ENCODE measurements around the gene ACAN. TPM values are rescaled to one million over a fixed set of nuclear protein-coding genes. Genes with fewer than 3 reads are reported as not detected.

ACAN gene
- polyA plus RNA-seq, 1 of the 3 experiments (the other 2 are of a cell fraction), result not detected

DNA sequence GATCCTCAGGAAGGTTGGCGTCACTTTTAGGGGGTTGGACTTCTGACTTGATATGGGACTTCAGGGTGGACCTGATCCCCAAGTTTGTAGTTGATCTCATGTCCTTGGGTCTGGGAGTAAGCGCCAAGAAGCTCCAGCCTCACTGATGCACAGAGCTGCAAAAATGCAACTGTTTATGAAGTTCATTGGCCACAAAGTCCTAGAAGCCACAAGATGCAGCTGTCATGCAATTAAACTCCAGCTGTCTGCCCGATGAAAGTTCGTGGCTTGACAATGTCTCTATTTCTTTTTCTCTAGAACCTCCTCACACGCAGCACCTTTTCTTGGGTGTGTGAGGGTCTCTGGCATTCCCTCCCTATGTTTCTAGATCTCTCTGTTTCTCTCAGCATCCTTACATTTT is 9.2 kb upstream of the ACAN start:
- H3F3A ChIP-seq (replicated peaks; ENCODE audit: insufficient read depth), result no peaks in the 10 kb centered on the region
- no peaks in the 10 kb centered on the region for H3K27me3 ChIP-seq (ENCODE audit: insufficient read depth)
- no peaks in the 10 kb centered on the region for H3K79me2 ChIP-seq (ENCODE audit: insufficient read depth)
- ChIA-PET CTCF (no interaction called here), POLR2A (interaction anchor here (0.7 kb wide), 1 partner anchor 527 kb away, joined by 3 read pairs; no protein-coding TSS in a partner anchor)
- H2AFZ ChIP-seq (ENCODE audit: low read depth), result no peak overlapping the region
- no peak overlapping the region for H3K4me3 ChIP-seq (ENCODE audit: low read depth in 2 of 2, low read length in 1 of 2)
- no peaks in the 10 kb centered on the region for H3K9me2 ChIP-seq
- TF ChIP-seq CHD2 (IDR thresholded peaks at IDR 0.05; ENCODE audit: low read length, partially characterized antibody) (no peak), FOXM1 (IDR thresholded peaks at IDR 0.05; ENCODE audit: low read depth) (no peak), EP300 (IDR thresholded peaks at IDR 0.05; ENCODE audit: borderline replicate concordance in 1 of 2, low read depth in 1 of 2, low read length in 1 of 2) (no peak), NRF1 (IDR thresholded peaks at IDR 0.05; ENCODE audit: low read depth, low read length) (no peak), SMC3 (IDR thresholded peaks at IDR 0.05; ENCODE audit: low read depth, low read length) (no peak), RFX5 (IDR thresholded peaks at IDR 0.05; ENCODE audit: low read length) (no peak), MEF2A (IDR thresholded peaks at IDR 0.05; ENCODE audit: borderline replicate concordance, low read depth) (no peak), FOXJ3 (CRISPR knock-in tag; IDR thresholded peaks at IDR 0.05) (no peak), GATA2 (CRISPR knock-in tag; IDR thresholded peaks at IDR 0.05) (no peak), RCOR1 (IDR thresholded peaks at IDR 0.05; ENCODE audit: low read length) (no peak), GABPA (IDR thresholded peaks at IDR 0.05; ENCODE audit: low read depth) (no peak), RXRA (IDR thresholded peaks at IDR 0.05; ENCODE audit: borderline replicate concordance, low read depth) (no peak), SIN3A (IDR thresholded peaks at IDR 0.05; ENCODE audit: borderline replicate concordance, low read depth, low read length) (no peak)
- TF ChIP-seq, protein P1, sequence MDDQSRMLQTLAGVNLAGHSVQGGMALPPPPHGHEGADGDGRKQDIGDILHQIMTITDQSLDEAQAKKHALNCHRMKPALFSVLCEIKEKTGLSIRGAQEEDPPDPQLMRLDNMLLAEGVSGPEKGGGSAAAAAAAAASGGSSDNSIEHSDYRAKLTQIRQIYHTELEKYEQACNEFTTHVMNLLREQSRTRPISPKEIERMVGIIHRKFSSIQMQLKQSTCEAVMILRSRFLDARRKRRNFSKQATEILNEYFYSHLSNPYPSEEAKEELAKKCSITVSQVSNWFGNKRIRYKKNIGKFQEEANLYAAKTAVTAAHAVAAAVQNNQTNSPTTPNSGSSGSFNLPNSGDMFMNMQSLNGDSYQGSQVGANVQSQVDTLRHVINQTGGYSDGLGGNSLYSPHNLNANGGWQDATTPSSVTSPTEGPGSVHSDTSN (IDR thresholded peaks at IDR 0.05), result no peak
- TF ChIP-seq, protein P2, sequence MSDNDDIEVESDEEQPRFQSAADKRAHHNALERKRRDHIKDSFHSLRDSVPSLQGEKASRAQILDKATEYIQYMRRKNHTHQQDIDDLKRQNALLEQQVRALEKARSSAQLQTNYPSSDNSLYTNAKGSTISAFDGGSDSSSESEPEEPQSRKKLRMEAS (IDR thresholded peaks at IDR 0.05; ENCODE audit: low read depth), result no peak
- TF ChIP-seq, protein P3, sequence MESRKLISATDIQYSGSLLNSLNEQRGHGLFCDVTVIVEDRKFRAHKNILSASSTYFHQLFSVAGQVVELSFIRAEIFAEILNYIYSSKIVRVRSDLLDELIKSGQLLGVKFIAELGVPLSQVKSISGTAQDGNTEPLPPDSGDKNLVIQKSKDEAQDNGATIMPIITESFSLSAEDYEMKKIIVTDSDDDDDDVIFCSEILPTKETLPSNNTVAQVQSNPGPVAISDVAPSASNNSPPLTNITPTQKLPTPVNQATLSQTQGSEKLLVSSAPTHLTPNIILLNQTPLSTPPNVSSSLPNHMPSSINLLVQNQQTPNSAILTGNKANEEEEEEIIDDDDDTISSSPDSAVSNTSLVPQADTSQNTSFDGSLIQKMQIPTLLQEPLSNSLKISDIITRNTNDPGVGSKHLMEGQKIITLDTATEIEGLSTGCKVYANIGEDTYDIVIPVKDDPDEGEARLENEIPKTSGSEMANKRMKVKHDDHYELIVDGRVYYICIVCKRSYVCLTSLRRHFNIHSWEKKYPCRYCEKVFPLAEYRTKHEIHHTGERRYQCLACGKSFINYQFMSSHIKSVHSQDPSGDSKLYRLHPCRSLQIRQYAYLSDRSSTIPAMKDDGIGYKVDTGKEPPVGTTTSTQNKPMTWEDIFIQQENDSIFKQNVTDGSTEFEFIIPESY (IDR thresholded peaks at IDR 0.05; ENCODE audit: borderline replicate concordance, low read depth), result no peak
- TF ChIP-seq, protein P4, sequence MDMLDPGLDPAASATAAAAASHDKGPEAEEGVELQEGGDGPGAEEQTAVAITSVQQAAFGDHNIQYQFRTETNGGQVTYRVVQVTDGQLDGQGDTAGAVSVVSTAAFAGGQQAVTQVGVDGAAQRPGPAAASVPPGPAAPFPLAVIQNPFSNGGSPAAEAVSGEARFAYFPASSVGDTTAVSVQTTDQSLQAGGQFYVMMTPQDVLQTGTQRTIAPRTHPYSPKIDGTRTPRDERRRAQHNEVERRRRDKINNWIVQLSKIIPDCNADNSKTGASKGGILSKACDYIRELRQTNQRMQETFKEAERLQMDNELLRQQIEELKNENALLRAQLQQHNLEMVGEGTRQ (IDR thresholded peaks at IDR 0.05; ENCODE audit: borderline replicate concordance, low read depth, low read length), result no peak
- no peaks in the 10 kb centered on the region for H3K36me3 ChIP-seq (replicated peaks in 1 of 2; ENCODE audit: control insufficient read depth in 1 of 2, insufficient read depth in 2 of 2, low read length in 1 of 2)
- no peaks in the 10 kb centered on the region for H4K20me1 ChIP-seq (ENCODE audit: insufficient read depth)
- no peak for DNase-seq
- H3K9me3 ChIP-seq, result no peaks in the 10 kb centered on the region
- H3K4me1 ChIP-seq (ENCODE audit: control insufficient read depth in 1 of 2, insufficient read depth in 2 of 2, low read depth in 1 of 2, low read length in 1 of 2), result no peaks in the 10 kb centered on the region
- H3K4me2 ChIP-seq, result no peak overlapping the region
- 46% methylated on average over 4 of the region's 5 CpGs for WGBS (ENCODE audit: low lambda C conversion rate)
- H3K27ac ChIP-seq (ENCODE audit: low read depth in 2 of 2, low read length in 1 of 2), result no peak overlapping the region
- no peak overlapping the region for H3K9ac ChIP-seq

All from SK-N-SH (cell line).